Measurements from ENCODE around the gene RANGRF.

The RANGRF gene

DNA sequence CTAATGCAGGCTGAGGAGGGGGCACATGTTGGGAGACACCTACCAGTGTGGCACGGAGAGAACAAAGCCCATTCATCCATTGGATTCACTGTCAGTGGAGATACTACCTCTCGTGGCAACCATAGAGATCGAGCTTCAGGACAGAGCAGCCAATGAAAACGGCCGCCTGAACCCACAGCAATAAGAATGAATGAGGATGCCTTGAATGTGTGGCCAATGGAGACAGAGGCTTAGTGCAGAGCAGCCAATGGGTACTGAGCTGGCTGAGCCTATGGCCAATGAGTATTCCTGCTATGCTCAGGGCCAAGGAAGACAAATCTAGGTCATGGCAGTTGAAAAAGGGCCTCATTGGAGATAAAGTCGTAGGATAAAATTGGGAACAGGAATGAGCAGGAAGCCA, 32.5 kb downstream of the RANGRF start:
- peaks cover 37% of the 10 kb centered on the region for H3K27me3 ChIP-seq (ENCODE audit: control insufficient read depth, insufficient read depth, low read length)
- no peak overlapping the region for H3K4me3 ChIP-seq (ENCODE audit: low read length)
- H3K4me1 ChIP-seq (ENCODE audit: control insufficient read depth, insufficient read depth, low read length): peaks cover 2% of the 10 kb centered on the region

DNA sequence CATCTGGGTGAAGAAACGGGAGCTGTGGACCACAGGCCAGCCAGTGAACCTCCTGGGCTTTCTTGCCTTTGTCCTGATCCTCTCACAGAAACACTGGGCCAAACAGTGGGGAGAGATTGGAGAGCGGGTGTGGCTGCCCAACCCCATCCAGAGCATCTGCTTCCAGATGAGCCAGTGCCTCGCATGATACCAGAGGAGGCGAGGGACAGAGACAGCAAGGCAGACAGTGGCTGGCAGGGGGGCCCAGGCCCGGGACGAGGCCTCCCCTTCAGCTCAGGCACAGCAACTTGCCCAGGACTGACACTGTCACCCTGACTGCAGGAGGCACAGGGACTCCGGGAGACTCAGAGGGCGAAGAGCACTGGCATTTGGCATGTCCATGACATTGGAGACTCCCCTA, 33.6 kb downstream of the RANGRF start:
- no peaks in the 10 kb centered on the region for H3K9me3 ChIP-seq (replicated peaks; ENCODE audit: low read length)
- H3K9ac ChIP-seq (ENCODE audit: low read depth, low read length): no peak overlapping the region
- no peaks in the 10 kb centered on the region for H3K36me3 ChIP-seq (ENCODE audit: insufficient read depth, low read length)
- no peak overlapping the region for H3K4me3 ChIP-seq (ENCODE audit: low read length)
- H3K4me1 ChIP-seq (ENCODE audit: control insufficient read depth, insufficient read depth, low read length): peaks cover 13% of the 10 kb centered on the region
- H3K27me3 ChIP-seq (ENCODE audit: control insufficient read depth, insufficient read depth, low read length): peaks cover 29% of the 10 kb centered on the region
- no peak overlapping the region for H3K4me2 ChIP-seq (ENCODE audit: low read length)

More for the DNA sequence above, 32.5 kb downstream of the RANGRF start:
- Histone ChIP-seq H3K9me3 (replicated peaks; ENCODE audit: low read length) (no peaks in the 10 kb centered on the region), H3K9ac (ENCODE audit: low read depth, low read length) (no peak overlapping the region), H3K36me3 (ENCODE audit: insufficient read depth, low read length) (no peaks in the 10 kb centered on the region), H3K4me2 (ENCODE audit: low read length) (no peak overlapping the region)

DNA sequence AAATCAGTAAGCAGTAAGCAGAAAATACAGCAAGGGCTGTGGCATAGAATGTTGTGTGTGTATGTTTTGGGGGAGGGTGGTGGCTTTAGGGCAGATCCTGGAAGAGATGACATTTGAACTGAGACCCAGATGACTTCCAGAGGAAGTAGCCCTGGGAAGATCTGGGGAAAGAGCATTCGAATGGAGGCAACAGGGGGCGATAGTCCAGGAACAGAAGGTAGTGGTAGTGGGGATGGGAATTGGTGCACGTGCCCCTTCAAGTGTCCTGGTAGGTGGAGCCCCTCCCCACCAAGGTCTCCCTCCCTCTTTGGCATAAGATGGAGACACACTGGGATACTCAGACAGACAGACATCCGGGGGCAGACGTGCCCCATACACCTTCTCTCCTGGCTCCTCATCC, 35.7 kb downstream of the RANGRF start:
- H3K9me3 ChIP-seq (replicated peaks; ENCODE audit: low read length): no peaks in the 10 kb centered on the region
- no peak overlapping the region for H3K4me2 ChIP-seq (ENCODE audit: low read length)
- H3K36me3 ChIP-seq (ENCODE audit: insufficient read depth, low read length): no peaks in the 10 kb centered on the region
- peaks cover 18% of the 10 kb centered on the region for H3K4me1 ChIP-seq (ENCODE audit: control insufficient read depth, insufficient read depth, low read length)
- no peak overlapping the region for H3K9ac ChIP-seq (ENCODE audit: low read depth, low read length)
- no peak overlapping the region for H3K4me3 ChIP-seq (ENCODE audit: low read length)
- H3K27me3 ChIP-seq (ENCODE audit: control insufficient read depth, insufficient read depth, low read length): peaks cover 12% of the 10 kb centered on the region

DNA sequence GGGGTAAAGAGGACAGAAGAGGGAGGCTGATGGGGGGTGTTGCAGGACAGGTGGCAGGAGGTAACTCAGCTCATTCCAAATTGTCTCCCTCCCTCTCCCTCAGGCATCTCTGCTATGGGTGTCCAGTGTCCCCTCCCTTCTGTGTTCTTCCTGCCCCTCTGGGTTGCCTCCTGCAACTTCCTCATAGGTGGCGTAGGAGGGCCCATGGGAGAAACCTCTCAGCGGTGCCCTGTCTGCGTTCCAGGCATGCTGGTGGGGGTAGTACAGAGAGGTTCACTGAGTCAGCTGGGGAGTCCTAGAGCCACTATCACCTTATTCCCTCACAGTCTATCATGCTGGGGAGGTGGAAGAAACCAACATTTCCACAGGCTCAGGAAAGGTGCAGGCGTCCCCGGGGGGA, 36.5 kb downstream of the RANGRF start:
- no peaks in the 10 kb centered on the region for H3K36me3 ChIP-seq (ENCODE audit: insufficient read depth, low read length)
- H3K9me3 ChIP-seq (replicated peaks; ENCODE audit: low read length): no peaks in the 10 kb centered on the region
- H3K27me3 ChIP-seq (ENCODE audit: control insufficient read depth, insufficient read depth, low read length): peaks cover 11% of the 10 kb centered on the region
- no peak overlapping the region for H3K9ac ChIP-seq (ENCODE audit: low read depth, low read length)
- no peak overlapping the region for H3K4me2 ChIP-seq (ENCODE audit: low read length)
- H3K4me1 ChIP-seq (ENCODE audit: control insufficient read depth, insufficient read depth, low read length): peaks cover 18% of the 10 kb centered on the region
- no peak overlapping the region for H3K4me3 ChIP-seq (ENCODE audit: low read length)

DNA sequence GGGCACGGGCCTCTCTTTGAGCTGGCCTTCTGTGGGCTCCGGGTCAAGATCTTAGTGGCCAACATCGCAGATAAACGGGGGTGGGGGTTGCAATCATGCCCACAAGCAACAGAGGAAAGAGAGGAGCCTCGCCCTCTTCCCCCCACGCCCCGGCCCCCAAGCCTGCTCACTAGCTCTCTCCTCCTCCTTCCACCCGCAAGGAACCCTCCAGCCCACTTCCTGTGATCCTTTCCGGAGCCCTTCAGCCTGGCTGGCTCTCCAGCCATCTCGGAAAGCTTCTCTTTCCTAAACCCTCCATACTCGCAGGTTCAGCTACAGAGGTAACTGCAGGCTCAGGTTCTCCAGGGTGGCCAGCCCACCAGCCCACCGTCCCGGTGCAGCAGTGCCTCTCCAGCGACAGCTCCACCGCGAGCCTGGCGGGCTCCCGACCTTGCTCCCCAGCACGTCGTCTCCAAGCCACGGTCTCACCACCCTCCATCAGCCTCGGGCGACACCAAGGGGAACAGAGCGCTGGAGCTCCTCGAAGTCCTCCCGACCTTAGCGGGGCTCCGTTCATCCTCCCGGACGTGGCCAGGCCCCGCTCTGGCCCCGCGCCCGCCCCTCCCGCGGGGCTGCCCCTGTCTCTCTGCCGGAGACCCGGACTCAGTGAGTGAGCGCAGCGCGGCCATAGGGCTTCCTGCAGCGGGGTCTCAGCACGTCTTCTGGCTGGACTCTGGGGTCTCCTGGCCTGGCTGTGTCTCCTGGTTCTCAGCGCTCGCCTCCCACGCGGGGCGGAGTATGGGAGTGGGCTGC, 38.2 kb downstream of the RANGRF start:
- peak overlapping the region; percentile 84 for H3K9ac ChIP-seq (ENCODE audit: low read depth, low read length)
- peaks cover 1% of the 10 kb centered on the region for H3K27me3 ChIP-seq (ENCODE audit: control insufficient read depth, insufficient read depth, low read length)
- H3K36me3 ChIP-seq (ENCODE audit: insufficient read depth, low read length): no peaks in the 10 kb centered on the region
- H3K4me3 ChIP-seq (ENCODE audit: low read length): peak overlapping the region; percentile 82
- H3K4me2 ChIP-seq (ENCODE audit: low read length): peak overlapping the region; percentile 99
- H3K9me3 ChIP-seq (replicated peaks; ENCODE audit: low read length): no peaks in the 10 kb centered on the region
- H3K4me1 ChIP-seq (ENCODE audit: control insufficient read depth, insufficient read depth, low read length): peaks cover 18% of the 10 kb centered on the region

DNA sequence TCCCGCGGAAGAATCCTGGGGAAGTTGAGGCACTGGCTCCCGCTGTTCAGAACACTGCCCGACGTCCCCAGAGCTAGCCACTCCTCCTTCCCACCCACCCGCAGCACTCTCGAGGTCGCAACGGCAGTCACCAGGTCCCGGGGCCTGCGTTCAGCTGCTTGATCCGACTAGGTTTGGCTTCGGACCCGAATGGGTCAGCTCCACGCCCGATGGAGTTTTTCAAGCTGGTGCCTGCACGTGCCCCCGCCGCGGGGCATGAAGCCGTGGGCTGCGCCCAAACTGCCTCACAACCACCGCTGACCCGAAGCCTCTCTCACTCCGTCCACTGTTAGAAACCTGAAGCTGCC, 38.8 kb downstream of the RANGRF start:
- H3K4me3 ChIP-seq (ENCODE audit: low read length): peak overlapping the region; percentile 82
- no peaks in the 10 kb centered on the region for H3K36me3 ChIP-seq (ENCODE audit: insufficient read depth, low read length)
- no peaks in the 10 kb centered on the region for H3K9me3 ChIP-seq (replicated peaks; ENCODE audit: low read length)
- peaks cover 18% of the 10 kb centered on the region for H3K4me1 ChIP-seq (ENCODE audit: control insufficient read depth, insufficient read depth, low read length)
- H3K9ac ChIP-seq (ENCODE audit: low read depth, low read length): peak overlapping the region; percentile 84
- peak overlapping the region; percentile 99 for H3K4me2 ChIP-seq (ENCODE audit: low read length)
- peaks cover 4% of the 10 kb centered on the region for H3K27me3 ChIP-seq (ENCODE audit: control insufficient read depth, insufficient read depth, low read length)

DNA sequence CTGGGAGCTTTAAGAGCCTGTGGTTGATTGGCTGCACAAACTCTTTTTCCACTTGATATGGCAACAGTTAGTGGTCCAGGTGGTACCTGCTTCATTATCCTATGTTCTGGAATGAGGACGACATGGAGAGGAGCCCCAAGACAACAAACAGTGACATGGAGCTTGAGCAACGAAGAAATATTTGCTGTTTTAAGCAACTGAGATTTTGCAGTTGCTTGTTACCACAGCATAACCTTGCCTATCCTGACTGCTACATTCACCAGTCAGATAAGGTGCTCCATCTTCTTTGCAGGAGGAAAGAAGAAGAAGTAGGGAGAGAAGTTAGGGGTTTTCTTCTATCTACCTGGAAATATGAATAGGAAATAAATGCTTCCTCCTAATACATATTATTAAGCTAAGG, 43.7 kb downstream of the RANGRF start:
- H3K4me2 ChIP-seq (ENCODE audit: low read length): no peak overlapping the region
- H3K4me3 ChIP-seq (ENCODE audit: low read length): no peak overlapping the region
- H3K27me3 ChIP-seq (ENCODE audit: control insufficient read depth, insufficient read depth, low read length): peaks cover 17% of the 10 kb centered on the region
- H3K9ac ChIP-seq (ENCODE audit: low read depth, low read length): no peak overlapping the region
- H3K9me3 ChIP-seq (replicated peaks; ENCODE audit: low read length): no peaks in the 10 kb centered on the region
- H3K36me3 ChIP-seq (ENCODE audit: insufficient read depth, low read length): no peaks in the 10 kb centered on the region
- H3K4me1 ChIP-seq (ENCODE audit: control insufficient read depth, insufficient read depth, low read length): peaks cover 15% of the 10 kb centered on the region

DNA sequence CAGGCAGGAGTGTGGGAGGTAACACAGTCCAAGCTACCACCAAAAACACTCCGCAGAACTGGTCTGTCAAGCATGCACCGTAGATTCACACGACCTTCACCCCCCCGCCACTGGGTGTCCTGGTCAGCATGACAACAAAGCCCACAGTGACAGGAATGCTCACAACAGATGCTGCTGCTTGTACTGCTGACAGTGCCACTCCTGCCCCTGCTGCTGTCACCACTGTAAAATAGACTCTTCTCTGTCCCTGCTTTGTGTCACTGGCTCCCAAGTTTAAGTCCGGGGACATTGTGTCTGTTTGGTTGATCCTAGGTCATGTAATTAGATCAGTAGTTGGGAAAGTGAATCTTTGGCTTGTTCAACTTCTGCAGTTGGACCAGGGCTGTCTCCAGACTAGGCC, 44.2 kb downstream of the RANGRF start:
- Histone ChIP-seq H3K4me3 (ENCODE audit: low read length) (no peak overlapping the region), H3K36me3 (ENCODE audit: insufficient read depth, low read length) (no peaks in the 10 kb centered on the region), H3K9ac (ENCODE audit: low read depth, low read length) (no peak overlapping the region), H3K9me3 (replicated peaks; ENCODE audit: low read length) (no peaks in the 10 kb centered on the region), H3K4me2 (ENCODE audit: low read length) (no peak overlapping the region), H3K4me1 (ENCODE audit: control insufficient read depth, insufficient read depth, low read length) (peaks cover 10% of the 10 kb centered on the region), H3K27me3 (ENCODE audit: control insufficient read depth, insufficient read depth, low read length) (peaks cover 18% of the 10 kb centered on the region)

DNA sequence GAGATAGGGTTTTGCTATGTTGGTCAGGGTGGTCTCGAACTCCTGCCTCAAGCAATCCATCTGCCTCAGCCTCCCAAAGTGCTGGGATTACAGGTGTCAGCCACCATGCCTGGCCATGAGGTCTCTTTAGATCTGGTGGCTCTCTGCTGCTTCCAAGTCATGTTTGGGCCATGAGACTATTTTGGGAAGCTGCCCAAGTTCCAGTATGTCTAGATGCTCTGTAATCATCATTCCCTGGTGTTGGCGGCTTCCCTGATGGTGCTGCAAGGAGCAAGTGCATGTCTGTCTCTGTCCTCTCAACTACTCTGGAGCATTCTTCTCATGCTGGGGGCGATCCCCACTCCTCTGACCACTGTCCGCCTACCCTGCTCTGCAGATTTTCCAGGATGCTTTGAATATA, 44.8 kb downstream of the RANGRF start:
- H3K9me3 ChIP-seq (replicated peaks; ENCODE audit: low read length): no peaks in the 10 kb centered on the region
- H3K9ac ChIP-seq (ENCODE audit: low read depth, low read length): no peak overlapping the region
- no peak overlapping the region for H3K4me3 ChIP-seq (ENCODE audit: low read length)
- H3K4me2 ChIP-seq (ENCODE audit: low read length): no peak overlapping the region
- peaks cover 10% of the 10 kb centered on the region for H3K4me1 ChIP-seq (ENCODE audit: control insufficient read depth, insufficient read depth, low read length)
- no peaks in the 10 kb centered on the region for H3K36me3 ChIP-seq (ENCODE audit: insufficient read depth, low read length)
- H3K27me3 ChIP-seq (ENCODE audit: control insufficient read depth, insufficient read depth, low read length): peaks cover 24% of the 10 kb centered on the region

DNA sequence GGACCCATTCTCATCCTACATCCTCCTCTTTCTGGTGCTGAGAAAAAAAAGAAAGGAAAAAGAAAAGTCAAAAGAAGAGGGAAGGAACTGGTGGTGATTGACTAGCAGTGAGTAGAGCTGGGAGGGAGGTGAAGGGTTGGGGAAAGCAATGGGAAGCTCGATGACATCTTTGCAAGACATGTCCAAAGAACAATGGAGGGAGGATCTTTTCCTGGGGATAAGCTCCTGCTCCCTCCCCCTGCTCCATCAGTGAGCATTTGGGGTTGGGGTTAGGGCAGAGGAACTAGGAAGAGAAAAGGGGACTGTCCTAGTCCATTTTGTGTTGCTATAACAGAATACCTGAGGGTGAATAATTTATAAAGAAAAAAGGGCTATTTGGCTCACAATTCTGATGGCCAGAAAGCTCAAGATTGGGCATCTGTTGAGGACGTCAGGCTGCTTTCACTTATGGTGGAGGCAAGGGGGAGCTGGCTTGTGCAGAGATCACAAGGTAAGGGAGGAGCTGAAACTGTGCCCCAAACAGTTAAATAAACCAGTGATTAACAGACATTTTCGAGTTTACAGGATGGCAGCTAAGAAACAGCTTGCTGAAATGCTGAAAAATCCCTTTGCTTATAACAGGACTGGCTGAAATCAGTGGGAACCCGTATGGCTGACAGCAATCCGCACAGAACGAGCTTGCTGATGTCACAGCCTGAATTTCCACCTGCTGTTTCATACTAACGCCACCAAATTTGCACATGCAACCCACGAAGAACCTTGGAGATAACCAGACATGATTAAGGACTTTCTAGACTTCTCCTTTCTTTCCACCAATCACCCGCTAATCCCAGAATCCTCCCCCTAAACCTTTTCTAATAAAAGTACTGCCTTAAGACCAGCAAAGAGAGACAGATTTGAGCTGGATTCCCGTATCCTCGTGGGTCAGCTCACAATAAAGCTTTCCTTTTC, 49.6 kb downstream of the RANGRF start:
- peaks cover 10% of the 10 kb centered on the region for H3K4me1 ChIP-seq (ENCODE audit: control insufficient read depth, insufficient read depth, low read length)
- peaks cover 20% of the 10 kb centered on the region for H3K27me3 ChIP-seq (ENCODE audit: control insufficient read depth, insufficient read depth, low read length)
- H3K36me3 ChIP-seq (ENCODE audit: insufficient read depth, low read length): no peaks in the 10 kb centered on the region
- H3K4me3 ChIP-seq (ENCODE audit: low read length): no peak overlapping the region
- H3K4me2 ChIP-seq (ENCODE audit: low read length): peak overlapping the region; percentile 61
- no peak overlapping the region for H3K9ac ChIP-seq (ENCODE audit: low read depth, low read length)
- H3K9me3 ChIP-seq (replicated peaks; ENCODE audit: low read length): no peaks in the 10 kb centered on the region

DNA sequence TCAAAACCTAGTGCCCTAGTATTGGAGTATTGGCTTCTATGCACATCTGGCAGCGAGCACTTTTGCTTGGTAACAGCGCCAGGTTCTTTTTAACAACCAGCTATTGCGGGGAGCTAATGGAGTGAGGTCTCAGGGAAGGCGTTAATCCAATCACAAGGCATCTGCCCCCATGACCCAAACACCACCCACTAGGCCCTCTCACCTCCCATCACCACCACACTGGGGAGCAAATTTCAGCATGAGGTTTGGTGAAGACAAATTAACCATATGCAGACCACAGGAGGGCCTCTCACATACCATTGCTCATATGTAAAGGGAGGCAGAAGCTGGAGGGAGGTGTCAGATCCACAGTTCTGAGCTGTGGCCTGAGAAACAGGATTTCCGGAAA, 50.3 kb downstream of the RANGRF start:
- no peaks in the 10 kb centered on the region for H3K9me3 ChIP-seq (replicated peaks; ENCODE audit: low read length)
- H3K36me3 ChIP-seq (ENCODE audit: insufficient read depth, low read length): no peaks in the 10 kb centered on the region
- peaks cover 10% of the 10 kb centered on the region for H3K4me1 ChIP-seq (ENCODE audit: control insufficient read depth, insufficient read depth, low read length)
- peak overlapping the region; percentile 61 for H3K4me2 ChIP-seq (ENCODE audit: low read length)
- peaks cover 20% of the 10 kb centered on the region for H3K27me3 ChIP-seq (ENCODE audit: control insufficient read depth, insufficient read depth, low read length)
- H3K4me3 ChIP-seq (ENCODE audit: low read length): no peak overlapping the region
- H3K9ac ChIP-seq (ENCODE audit: low read depth, low read length): no peak overlapping the region

Data from skeletal muscle satellite cell (primary cell).